NCI-H1417 (cell line): ENCODE results near the gene GNAS.
A peak's percentile ranks its signal among the peaks of the same experiment; 100 is the strongest.

Source experiments
- DNase-seq, 3 experiments: peaks; one replicate each; lab custom pipeline; 2025; lab: John Stamatoyannopoulos, UW

The GNAS gene

GRCh38 chr20:58880994-58881752 lies 28.7 kb downstream of the GNAS start:
- no peak for DNase-seq

- no peak for DNase-seq
These were observed 30.2 kb downstream of the GNAS start for GRCh38 chr20:58882704-58883089.

- DNase-seq: no peak
These were observed 30.8 kb downstream of the GNAS start for GRCh38 chr20:58883241-58883691.

- no peak for DNase-seq
These were observed 32.5 kb downstream of the GNAS start for GRCh38 chr20:58884966-58885365.

GRCh38 chr20:58886546-58886945 lies 34.0 kb downstream of the GNAS start:
- no peak for DNase-seq

DNA sequence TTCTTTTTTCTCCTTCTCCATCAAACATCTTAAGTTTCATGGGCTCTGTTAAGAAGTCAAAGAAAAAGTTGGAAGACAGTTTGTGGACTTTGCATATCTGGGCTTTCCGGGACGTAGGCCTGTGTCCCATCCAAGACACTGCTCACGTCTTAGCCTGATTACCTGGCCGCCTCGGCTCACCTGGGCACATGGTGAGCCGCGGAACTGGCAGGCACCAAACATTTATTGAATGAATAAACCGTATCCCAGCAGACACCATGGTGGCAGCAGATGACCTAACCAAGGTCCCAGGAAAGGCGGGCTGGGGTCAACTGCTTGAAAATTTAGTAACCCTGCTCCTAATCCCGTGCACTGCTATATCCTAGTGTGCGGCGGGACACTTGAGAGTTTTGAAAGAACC lies 35.6 kb downstream of the GNAS start:
- no peak for DNase-seq

- peak in 2 of 3 experiments; percentile 77 to 82 for DNase-seq
These were observed 36.2 kb downstream of the GNAS start for GRCh38 chr20:58888521-58889333.

- DNase-seq: peak in 2 of 3 experiments; percentile 60 to 70
These were observed 36.8 kb downstream of the GNAS start for GRCh38 chr20:58889334-58889760.

DNA sequence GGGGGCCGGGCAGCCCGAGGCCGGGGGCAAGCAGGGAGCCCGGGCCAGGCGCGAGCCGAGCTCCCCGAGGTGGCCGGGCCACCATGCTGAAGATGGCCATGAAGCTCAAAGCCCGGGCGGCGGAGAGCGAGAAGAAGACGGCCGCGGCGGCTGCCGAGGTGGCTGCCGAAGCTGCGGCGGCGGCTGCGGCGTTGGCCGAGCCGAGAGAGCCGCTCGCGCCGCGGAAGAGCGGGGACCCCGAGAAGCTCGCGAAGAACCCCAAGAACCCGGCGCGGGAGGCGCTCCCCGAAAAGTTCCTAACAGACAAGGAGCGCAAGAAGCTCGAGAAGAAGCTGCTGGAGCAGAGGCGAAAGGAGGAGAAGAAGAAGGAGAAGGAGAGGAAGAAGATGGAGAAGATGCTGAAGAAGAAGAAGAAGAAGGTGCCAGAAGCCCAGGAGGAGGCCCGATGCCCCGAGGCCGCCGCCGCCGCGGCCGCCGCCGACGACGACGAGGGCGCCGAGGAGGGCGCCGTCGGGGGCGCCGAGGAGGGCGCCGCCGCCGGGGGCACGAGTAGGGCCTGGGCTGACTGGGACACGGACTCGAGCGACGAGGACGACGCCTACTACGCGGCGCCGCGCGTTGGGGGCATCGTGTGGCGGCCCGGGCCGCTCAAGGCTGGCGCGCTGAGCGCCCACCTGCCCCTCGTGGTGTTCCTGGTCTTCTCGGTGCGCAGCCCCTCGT lies 37.4 kb downstream of the GNAS start:
- peak in 2 of 3 experiments; percentile 48 to 50 for DNase-seq

DNA sequence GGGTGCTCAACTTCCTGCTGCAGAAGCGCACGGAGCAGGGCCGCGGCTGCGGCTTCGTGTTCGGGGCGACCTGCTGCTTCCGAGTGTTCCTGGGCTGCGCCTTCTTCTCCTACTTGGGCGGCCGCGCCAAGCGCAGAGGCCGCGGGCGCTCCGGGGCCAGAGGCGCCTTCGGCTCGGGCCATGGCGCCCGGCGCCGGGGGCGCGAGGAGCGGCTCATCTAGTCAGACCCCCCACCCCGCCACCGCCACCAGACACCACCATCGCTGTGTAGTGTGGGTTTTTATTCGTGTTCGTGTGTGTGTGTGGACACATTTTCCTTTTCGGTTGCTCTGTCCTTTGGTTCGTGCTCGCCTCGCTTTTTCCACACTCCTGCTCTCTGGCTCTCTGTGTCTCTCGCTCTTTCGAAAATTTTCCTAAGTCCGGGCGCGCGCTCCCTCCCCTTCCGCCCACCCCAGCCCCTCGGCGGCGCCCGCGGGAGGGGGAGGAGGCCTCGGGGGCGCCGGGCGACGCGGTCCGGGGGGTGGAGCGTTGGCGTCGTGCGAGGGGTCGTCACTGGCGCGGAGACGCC lies 38.1 kb downstream of the GNAS start:
- peak; percentile 68 to 92 (median 87) for DNase-seq

DNA sequence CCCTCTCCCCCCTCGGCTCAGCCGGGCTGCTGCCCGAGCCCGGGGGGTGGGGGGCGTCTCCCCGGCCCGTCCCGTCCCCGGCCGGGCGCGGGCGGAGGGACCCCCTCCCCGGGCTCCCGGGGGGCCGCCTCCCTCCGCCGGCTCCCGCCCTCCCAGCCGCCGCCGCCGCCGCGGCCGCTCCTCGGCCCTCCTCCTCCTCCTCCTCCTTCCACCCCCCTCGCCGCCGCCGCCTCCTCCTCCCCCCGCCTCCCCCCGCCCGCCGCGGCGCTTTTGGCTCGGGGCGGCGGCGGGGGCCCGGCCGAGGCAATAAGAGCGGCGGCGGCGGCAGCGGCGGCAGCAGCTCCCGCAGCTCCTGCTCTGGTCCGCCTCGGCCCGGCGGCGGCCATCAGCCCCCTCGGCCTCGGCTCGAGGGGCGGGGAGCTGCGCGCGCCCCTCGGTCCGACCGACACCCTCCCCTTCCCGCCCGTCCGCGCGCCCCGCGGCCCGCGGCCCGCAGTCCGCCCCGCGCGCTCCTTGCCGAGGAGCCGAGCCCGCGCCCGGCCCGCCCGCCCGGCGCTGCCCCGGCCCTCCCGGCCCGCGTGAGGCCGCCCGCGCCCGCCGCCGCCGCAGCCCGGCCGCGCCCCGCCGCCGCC lies 38.7 kb downstream of the GNAS start:
- peak; percentile 68 to 92 (median 87) for DNase-seq

- DNase-seq: peak; percentile 57 to 85 (median 82)
These were observed 39.2 kb downstream of the GNAS start for GRCh38 chr20:58891718-58892140.

DNA sequence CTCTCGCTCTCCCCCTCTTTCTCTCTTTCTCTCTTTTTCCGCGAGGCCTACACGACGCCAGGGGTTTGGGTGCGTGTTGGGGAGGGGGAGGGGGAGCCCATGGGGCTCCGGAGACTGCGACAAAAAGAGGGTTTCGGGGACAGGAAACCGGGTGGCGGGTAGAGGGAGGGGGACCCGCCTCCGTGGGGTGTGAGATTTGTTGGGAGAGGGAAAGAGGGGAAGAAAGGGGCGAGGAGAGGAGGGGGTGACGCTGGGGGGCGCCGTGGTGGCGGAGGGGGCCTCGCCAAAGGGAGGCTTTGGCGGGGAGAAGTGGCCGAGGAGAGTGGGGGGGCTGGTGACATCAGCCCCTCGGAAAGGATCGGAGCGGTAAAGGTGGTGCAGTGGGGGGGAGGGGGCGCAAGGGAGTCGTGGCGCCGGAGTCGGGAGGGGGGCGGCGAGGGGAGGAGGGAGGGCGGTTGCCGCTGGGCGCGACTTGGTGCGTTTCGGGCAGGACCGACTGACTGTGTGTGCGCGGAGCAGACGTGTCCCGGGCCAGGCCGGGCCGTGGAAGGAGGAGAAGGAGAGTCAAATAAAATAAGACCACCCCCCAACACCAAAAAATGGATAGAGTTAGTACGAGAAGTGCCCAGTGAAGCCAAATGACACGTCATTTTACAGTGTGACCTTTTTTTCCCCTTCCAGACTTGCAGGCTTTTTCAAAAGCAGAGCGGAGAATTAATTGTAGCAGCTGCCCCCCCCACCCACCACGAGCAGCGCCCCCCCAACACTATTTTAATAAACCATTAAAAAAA lies 39.8 kb downstream of the GNAS start:
- DNase-seq: peak; percentile 61 to 93 (median 88)

- DNase-seq: peak in 2 of 3 experiments; percentile 53 to 86
These were observed 40.4 kb downstream of the GNAS start for GRCh38 chr20:58892932-58893224.

DNA sequence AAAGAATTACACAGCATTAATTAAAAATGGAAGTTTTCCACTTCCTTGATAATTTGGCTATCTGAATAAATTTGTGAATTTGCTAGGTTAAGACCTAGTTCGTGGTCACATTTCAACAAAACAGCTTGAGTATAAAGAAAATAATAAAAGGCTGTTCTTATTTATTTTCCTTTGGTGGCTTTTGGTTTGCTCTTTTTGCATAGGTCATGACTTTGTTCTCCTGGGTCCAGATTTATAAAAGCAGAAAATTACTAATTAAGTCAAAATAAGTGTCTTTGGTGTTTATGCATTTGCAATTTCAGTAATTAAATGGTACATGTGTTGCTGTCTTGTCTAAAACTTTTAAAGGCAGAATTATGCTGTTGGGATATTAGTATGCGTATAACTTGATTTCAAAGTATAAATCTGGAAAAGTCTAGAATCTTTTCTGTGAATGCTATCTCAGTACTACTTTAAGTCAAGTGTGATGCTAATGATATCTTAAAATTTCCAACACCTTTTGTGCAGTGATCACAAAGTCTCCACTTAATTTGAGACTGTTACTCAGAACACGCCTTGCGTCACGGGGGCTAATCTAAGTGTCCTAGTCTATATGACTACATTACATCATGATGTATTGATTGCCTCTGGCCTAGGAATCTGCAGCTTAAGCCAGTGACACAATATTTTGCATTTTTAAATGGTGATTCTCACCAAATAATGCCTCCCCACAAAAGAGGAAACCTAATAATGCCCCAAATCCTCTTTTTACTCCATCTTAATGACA lies 41.0 kb downstream of the GNAS start:
- DNase-seq: peak in 1 of 3 experiments; percentile 50

DNA sequence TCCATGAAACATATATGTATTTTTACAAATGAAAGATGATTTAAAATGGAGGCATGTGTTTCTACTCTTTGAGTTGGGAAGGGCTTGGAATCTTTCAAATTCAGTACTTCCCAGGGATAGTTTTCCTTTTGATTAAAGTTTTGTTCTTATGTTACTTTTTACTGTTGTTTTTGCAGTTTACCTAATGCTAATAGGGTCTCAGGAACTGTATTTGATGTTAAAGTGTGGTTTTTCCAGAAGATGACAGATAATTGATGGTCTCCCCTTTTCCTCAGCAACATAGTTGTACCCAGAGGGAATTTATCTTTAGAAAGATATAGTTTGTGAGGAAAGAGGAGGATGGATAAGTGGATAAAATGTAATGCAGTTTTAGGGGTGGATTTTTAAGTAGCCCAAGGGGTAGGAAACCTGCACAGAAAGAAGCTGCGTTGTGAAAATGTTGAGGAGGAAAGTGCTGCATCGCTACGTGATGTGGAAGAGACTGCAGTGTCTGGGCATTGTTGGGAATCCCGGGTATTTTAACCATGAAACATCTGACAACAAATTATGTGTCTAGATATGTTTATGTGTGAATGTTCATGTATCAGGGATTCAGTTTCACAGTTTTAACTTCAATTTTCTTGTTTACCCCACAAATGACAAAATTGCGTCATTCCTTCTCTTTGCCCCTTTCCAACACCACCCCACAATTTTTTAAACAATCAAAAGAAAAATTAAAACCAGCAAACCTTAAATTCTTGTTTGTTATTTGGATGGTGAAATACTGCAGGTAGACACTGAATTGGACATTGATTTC lies 42.3 kb downstream of the GNAS start:
- no peak for DNase-seq

GRCh38 chr20:58895448-58896180 lies 43.1 kb downstream of the GNAS start:
- DNase-seq: no peak

- no peak for DNase-seq
These were observed 44.3 kb downstream of the GNAS start for GRCh38 chr20:58896820-58897219.

GRCh38 chr20:58897488-58897887 lies 45.0 kb downstream of the GNAS start:
- DNase-seq: no peak
